Astrocyte (in vitro differentiated cells and primary cell): ENCODE results near the gene GGTA1. TPM values are rescaled to one million over a fixed set of nuclear protein-coding genes. Genes with fewer than 3 reads are reported as not detected.

Experiments
- DNase-seq: peaks from one replicate; pipeline ENCODE4 v3.0.0-alpha.2; 2010; ENCODE audit warnings: low read depth
- FAIRE-seq: peaks from 2 replicates; lab custom pipeline; 2011; peaks lifted over from hg19 to GRCh38; lab: Jason Lieb, UNC
- H2AFZ ChIP-seq: 2 replicates; pipeline ENCODE4 v1.6.0; 2012; ENCODE audit warnings: low read depth, low read length, inconsistent platforms
- H3K27ac ChIP-seq: 2 replicates; pipeline ENCODE4 v1.5.1; 2011; ENCODE audit warnings: low read depth, low read length, inconsistent platforms
- H3K27me3 ChIP-seq: 2 replicates; pipeline ENCODE4 v1.6.0; 2011; ENCODE audit warnings: low read length, inconsistent platforms; ENCODE audit not compliant: insufficient read depth
- H3K36me3 ChIP-seq: 2 replicates; pipeline ENCODE4 v1.5.1; 2011; ENCODE audit warnings: low read length, inconsistent platforms; ENCODE audit not compliant: insufficient read depth
- H3K4me1 ChIP-seq: 2 replicates; pipeline ENCODE4 v1.5.1; 2011; ENCODE audit warnings: low read length, inconsistent platforms; ENCODE audit not compliant: insufficient read depth
- H3K4me2 ChIP-seq: 2 replicates; pipeline ENCODE4 v1.6.0; 2012; ENCODE audit warnings: low read length, inconsistent platforms
- H3K4me3 ChIP-seq: 2 replicates; pipeline ENCODE4 v1.5.1; 2011; ENCODE audit warnings: low read depth, mild to moderate bottlenecking, low read length, inconsistent platforms; ENCODE audit not compliant: insufficient read depth
- H3K79me2 ChIP-seq: 2 replicates; pipeline ENCODE4 v1.6.0; 2012; ENCODE audit warnings: mild to moderate bottlenecking, low read length, inconsistent platforms; ENCODE audit not compliant: insufficient read depth
- H3K9ac ChIP-seq: 2 replicates; pipeline ENCODE4 v1.6.0; 2012; ENCODE audit warnings: mild to moderate bottlenecking, low read length, inconsistent platforms
- H3K9me3 ChIP-seq: 2 replicates; pipeline ENCODE4 v1.5.1; 2012; ENCODE audit warnings: low read depth, mild to moderate bottlenecking, low read length, inconsistent platforms; ENCODE audit not compliant: insufficient read depth
- H4K20me1 ChIP-seq: 2 replicates; pipeline ENCODE4 v1.6.0; 2012; ENCODE audit warnings: low read length, inconsistent platforms; ENCODE audit not compliant: insufficient read depth
- H3K27ac Mint-ChIP-seq: one replicate; pipeline ENCODE4 v1.8.0; 2021; ENCODE audit warnings: mild to moderate bottlenecking, mixed read lengths; ENCODE audit not compliant: unreplicated experiment
- H3K27me3 Mint-ChIP-seq: one replicate; pipeline ENCODE4 v1.8.0; 2021; ENCODE audit warnings: low read depth, mixed read lengths; ENCODE audit not compliant: unreplicated experiment
- H3K36me3 Mint-ChIP-seq: one replicate; pipeline ENCODE4 v1.8.0; 2021; ENCODE audit warnings: low read depth, mixed read lengths; ENCODE audit not compliant: unreplicated experiment
- H3K4me1 Mint-ChIP-seq: one replicate; pipeline ENCODE4 v1.8.0; 2021; ENCODE audit warnings: low read depth, mixed read lengths; ENCODE audit not compliant: unreplicated experiment
- H3K4me3 Mint-ChIP-seq: one replicate; pipeline ENCODE4 v1.8.0; 2021; ENCODE audit warnings: mild to moderate bottlenecking, moderate library complexity, mixed read lengths; ENCODE audit not compliant: unreplicated experiment
- H3K9me3 Mint-ChIP-seq: one replicate; pipeline ENCODE4 v1.8.0; 2021; ENCODE audit warnings: mild to moderate bottlenecking, mixed read lengths; ENCODE audit not compliant: unreplicated experiment
- EZH2 ChIP-seq: IDR thresholded peaks from 2 replicates; pipeline ENCODE4 v1.6.1; 2012; ENCODE audit warnings: mild to moderate bottlenecking, low read length, inconsistent platforms; ENCODE audit not compliant: insufficient read depth
- total RNA-seq: library from RNA; stranded (reverse); gene quantifications from 2 replicates; pipeline ENCODE4 v1.2.1, GENCODE V29; 2021
- TF ChIP-seq, protein P1 (sequence below): IDR thresholded peaks from 2 replicates; pipeline ENCODE4 v1.5.1; 2011; ENCODE audit warnings: low read depth, mild to moderate bottlenecking, inconsistent platforms, low read length, moderate library complexity; ENCODE audit not compliant: insufficient read depth

Gene GGTA1
- total RNA-seq, 1 donor from 2014 or later = 0.18 TPM

DNA sequence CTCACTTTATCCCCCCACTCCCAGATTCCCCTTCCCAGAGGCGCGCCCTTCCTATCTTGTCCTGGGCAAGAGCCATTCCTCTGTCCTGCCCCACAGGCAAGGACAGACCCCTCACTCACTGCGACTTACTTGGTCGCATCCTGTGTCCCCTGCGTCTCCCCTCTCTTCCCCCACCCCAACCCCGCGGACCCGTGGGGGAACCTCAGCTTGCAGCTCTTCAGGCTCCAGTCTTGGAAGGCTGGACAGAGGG is 542 bp downstream of the GGTA1 start:
- H3K36me3 Mint-ChIP-seq = no peaks in the 10 kb centered on the region
- no peak overlapping the region for H3K27ac Mint-ChIP-seq
- H4K20me1 ChIP-seq = peaks cover 5% of the 10 kb centered on the region
- H3K4me3 ChIP-seq = peak overlapping the region; percentile 57
- peak overlapping the region; percentile 97 for H3K4me2 ChIP-seq
- FAIRE-seq (no peak), DNase-seq (no peak)
- H3K9ac ChIP-seq = peak overlapping the region; percentile 27
- peak overlapping the region; percentile 78 for H3K4me3 Mint-ChIP-seq
- H2AFZ ChIP-seq = peak overlapping the region; percentile 77
- peaks cover 17% of the 10 kb centered on the region for H3K4me1 ChIP-seq
- H3K9me3 ChIP-seq = peaks cover 2% of the 10 kb centered on the region
- TF ChIP-seq, protein P1, sequence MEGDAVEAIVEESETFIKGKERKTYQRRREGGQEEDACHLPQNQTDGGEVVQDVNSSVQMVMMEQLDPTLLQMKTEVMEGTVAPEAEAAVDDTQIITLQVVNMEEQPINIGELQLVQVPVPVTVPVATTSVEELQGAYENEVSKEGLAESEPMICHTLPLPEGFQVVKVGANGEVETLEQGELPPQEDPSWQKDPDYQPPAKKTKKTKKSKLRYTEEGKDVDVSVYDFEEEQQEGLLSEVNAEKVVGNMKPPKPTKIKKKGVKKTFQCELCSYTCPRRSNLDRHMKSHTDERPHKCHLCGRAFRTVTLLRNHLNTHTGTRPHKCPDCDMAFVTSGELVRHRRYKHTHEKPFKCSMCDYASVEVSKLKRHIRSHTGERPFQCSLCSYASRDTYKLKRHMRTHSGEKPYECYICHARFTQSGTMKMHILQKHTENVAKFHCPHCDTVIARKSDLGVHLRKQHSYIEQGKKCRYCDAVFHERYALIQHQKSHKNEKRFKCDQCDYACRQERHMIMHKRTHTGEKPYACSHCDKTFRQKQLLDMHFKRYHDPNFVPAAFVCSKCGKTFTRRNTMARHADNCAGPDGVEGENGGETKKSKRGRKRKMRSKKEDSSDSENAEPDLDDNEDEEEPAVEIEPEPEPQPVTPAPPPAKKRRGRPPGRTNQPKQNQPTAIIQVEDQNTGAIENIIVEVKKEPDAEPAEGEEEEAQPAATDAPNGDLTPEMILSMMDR = no peak
- TF ChIP-seq EZH2 = no peak
- H3K9me3 Mint-ChIP-seq = peaks cover 11% of the 10 kb centered on the region
- H3K27me3 ChIP-seq = peaks cover 41% of the 10 kb centered on the region
- no peaks in the 10 kb centered on the region for H3K36me3 ChIP-seq
- peaks cover 65% of the 10 kb centered on the region for H3K27me3 Mint-ChIP-seq
- no peak overlapping the region for H3K27ac ChIP-seq
- H3K79me2 ChIP-seq = no peaks in the 10 kb centered on the region
- peaks cover 9% of the 10 kb centered on the region for H3K4me1 Mint-ChIP-seq

DNA sequence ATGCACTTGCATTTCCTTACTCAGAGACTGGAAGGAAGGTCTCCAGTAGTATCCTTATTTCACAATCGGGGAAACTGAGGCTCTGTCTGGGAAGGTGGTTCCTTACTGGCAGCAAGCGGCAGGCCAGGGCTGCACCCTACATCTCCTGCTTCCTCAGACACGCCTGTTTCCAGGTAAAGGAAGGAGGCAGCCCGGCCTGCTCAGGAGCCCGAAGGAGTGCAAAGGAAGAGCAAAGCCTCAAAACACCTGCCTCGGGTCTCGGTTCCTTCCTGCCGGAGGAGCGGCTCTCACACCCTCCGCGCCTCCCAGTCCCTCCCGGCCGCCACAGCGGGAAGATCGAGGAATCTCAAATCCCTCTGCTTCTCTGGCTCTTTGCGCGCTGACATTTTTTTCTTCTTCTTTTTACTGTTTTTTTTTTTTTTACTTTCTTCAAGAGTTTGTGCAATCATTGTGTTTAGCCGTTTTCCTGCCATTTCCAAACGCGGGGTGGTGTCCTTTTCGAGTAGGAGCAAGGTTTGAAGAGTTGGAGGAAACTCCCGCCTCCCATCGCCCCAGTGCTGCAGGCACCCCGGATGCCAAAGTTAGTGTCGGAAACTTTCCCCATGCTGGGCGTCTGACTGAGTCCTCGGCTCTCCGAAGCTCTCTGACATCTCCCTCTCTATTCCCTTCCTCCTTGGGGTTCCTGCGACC is 1.0 kb downstream of the GGTA1 start:
- Histone ChIP-seq H3K27ac (no peak overlapping the region), H3K4me1 (peaks cover 17% of the 10 kb centered on the region), H3K4me3 (peak overlapping the region; percentile 27), H2AFZ (no peak overlapping the region), H3K9ac (no peak overlapping the region), H3K36me3 (no peaks in the 10 kb centered on the region), H3K9me3 (peaks cover 2% of the 10 kb centered on the region), H3K79me2 (no peaks in the 10 kb centered on the region), H3K4me2 (peak overlapping the region; percentile 97), H3K27me3 (peaks cover 41% of the 10 kb centered on the region), H4K20me1 (peaks cover 5% of the 10 kb centered on the region)
- Mint-ChIP-seq H3K27me3 (peaks cover 67% of the 10 kb centered on the region), H3K4me1 (peaks cover 9% of the 10 kb centered on the region), H3K9me3 (peaks cover 11% of the 10 kb centered on the region), H3K36me3 (no peaks in the 10 kb centered on the region), H3K4me3 (peak overlapping the region; percentile 78), H3K27ac (no peak overlapping the region)
- DNase-seq (no peak), FAIRE-seq (no peak)
- TF ChIP-seq EZH2 = no peak
- TF ChIP-seq, protein P1 = no peak

DNA sequence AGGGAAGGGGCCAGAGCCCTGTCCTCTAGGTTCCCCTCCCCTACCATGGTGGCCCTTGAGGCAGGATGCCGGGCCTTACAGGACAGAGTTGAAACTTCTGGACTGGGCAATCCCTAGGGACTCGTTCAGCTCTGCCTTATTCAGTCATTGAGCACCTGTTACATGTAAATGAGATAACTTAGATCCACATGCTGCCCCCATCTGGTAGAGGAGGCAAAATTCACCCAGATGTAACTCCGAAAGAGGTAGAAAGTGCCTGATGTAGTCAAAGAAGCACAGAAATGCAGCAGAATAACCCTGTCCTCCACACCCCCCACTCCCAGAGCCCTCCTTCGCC is 1.5 kb downstream of the GGTA1 start:
- peaks cover 17% of the 10 kb centered on the region for H3K4me1 ChIP-seq
- Mint-ChIP-seq H3K27ac (no peak overlapping the region), H3K9me3 (peaks cover 11% of the 10 kb centered on the region), H3K36me3 (no peaks in the 10 kb centered on the region), H3K4me1 (peaks cover 9% of the 10 kb centered on the region), H3K4me3 (peak overlapping the region; percentile 75), H3K27me3 (peaks cover 62% of the 10 kb centered on the region)
- H2AFZ ChIP-seq = no peak overlapping the region
- peaks cover 5% of the 10 kb centered on the region for H4K20me1 ChIP-seq
- H3K4me2 ChIP-seq = peak overlapping the region; percentile 97
- FAIRE-seq = peak; percentile 41
- peak; percentile 53 for DNase-seq
- peaks cover 37% of the 10 kb centered on the region for H3K27me3 ChIP-seq
- peaks cover 2% of the 10 kb centered on the region for H3K9me3 ChIP-seq
- no peaks in the 10 kb centered on the region for H3K79me2 ChIP-seq
- no peaks in the 10 kb centered on the region for H3K36me3 ChIP-seq
- no peak overlapping the region for H3K4me3 ChIP-seq
- no peak overlapping the region for H3K27ac ChIP-seq
- TF ChIP-seq, protein P1 = peak; percentile 69
- TF ChIP-seq EZH2 = no peak
- H3K9ac ChIP-seq = no peak overlapping the region
